Measurements from ENCODE around the gene SPRR2D.

- no peak for TF ChIP-seq CTCF (IDR thresholded peaks at IDR 0.05)
- no peak for TF ChIP-seq EZH2 (IDR thresholded peaks at IDR 0.05; ENCODE audit: borderline replicate concordance, insufficient read depth, low read depth, low read length, poor library complexity, severe bottlenecking)
These were observed 46.7 kb upstream of the SPRR2D start for GRCh38 chr1:153087652-153088051.

Measured in B cell (primary cell).